SU-DHL-6 (cell line): ENCODE measurements around the gene CCDC60.

ENCODE experiments used
- H2AFZ ChIP-seq: fragments of 200-600 bp; sonication (generic); 2 replicates; pipeline ENCODE4 v1.6.1; 2014; ENCODE audit warnings: low read depth, mild to moderate bottlenecking, moderate library complexity, mixed read lengths, antibody characterized with exemption, low read length; ENCODE audit not compliant: severe bottlenecking
- H3F3A ChIP-seq: fragments of 200-600 bp; shearing (Covaris generic); 2 replicates; pipeline ENCODE4 v1.6.0; 2016; ENCODE audit warnings: antibody characterized with exemption, mild to moderate bottlenecking; ENCODE audit not compliant: insufficient read depth
- H3K27ac ChIP-seq: fragments of 200-600 bp; sonication (generic); 2 replicates; pipeline ENCODE4 v1.5.1; 2016; ENCODE audit warnings: low read depth, mild to moderate bottlenecking, low read length, moderate library complexity, mixed read lengths
- H3K27me3 ChIP-seq: fragments of 200-600 bp; sonication (generic), shearing (Covaris generic); 2 replicates; pipeline ENCODE4 v1.6.0; 2014; ENCODE audit warnings: mild to moderate bottlenecking, low read length
- H3K36me3 ChIP-seq: fragments of 200-600 bp; sonication (generic); 2 replicates; pipeline ENCODE4 v1.6.1; 2014; ENCODE audit warnings: mild to moderate bottlenecking, low read length, mixed read lengths
- H3K4me2 ChIP-seq: fragments of 300-600, 200-600 bp; shearing (Covaris generic), sonication (generic); 2 replicates; pipeline ENCODE4 v1.6.0; 2014; ENCODE audit warnings: low read length, low read depth, mild to moderate bottlenecking; ENCODE audit not compliant: poor library complexity, severe bottlenecking
- H3K4me3 ChIP-seq: fragments of 200-600 bp; sonication (generic); 2 replicates; pipeline ENCODE4 v1.5.1; 2014; ENCODE audit warnings: antibody characterized with exemption, low read length, mild to moderate bottlenecking, mixed read lengths; ENCODE audit not compliant: insufficient read depth, poor library complexity, severe bottlenecking
- H3K79me2 ChIP-seq: fragments of 200-600 bp; sonication (generic); 2 replicates; pipeline ENCODE4 v1.6.1; 2014; ENCODE audit warnings: mild to moderate bottlenecking, low read length, moderate library complexity; ENCODE audit not compliant: insufficient read depth
- H3K9ac ChIP-seq: fragments of 200-600 bp; sonication (generic); 2 replicates; pipeline ENCODE4 v1.7.0; 2014; ENCODE audit warnings: mild to moderate bottlenecking, low read length
- H3K9me2 ChIP-seq: fragments of 200-600 bp; sonication (generic); replicated peaks from 2 replicates; pipeline ENCODE4 v1.6.1; 2014; ENCODE audit warnings: low read length; ENCODE audit not compliant: insufficient read depth
- H3K9me3 ChIP-seq: fragments of 200-600 bp; sonication (generic); 2 replicates; pipeline ENCODE4 v1.6.1; 2014; ENCODE audit warnings: low read length, mixed read lengths; ENCODE audit not compliant: insufficient read depth
- H4K20me1 ChIP-seq: fragments of 200-600 bp; sonication (generic); 2 replicates; pipeline ENCODE4 v1.6.1; 2014; ENCODE audit warnings: low read depth, mild to moderate bottlenecking, antibody characterized with exemption, low read length, moderate library complexity, mixed read lengths
- EZH2phosphoT487 ChIP-seq: fragments of 200-600 bp; sonication (generic), shearing (Covaris generic); conservative IDR thresholded peaks from 2 replicates; pipeline ENCODE4 v1.6.1; 2018; ENCODE audit warnings: mild to moderate bottlenecking, antibody characterized with exemption, low read length, moderate library complexity, mixed read lengths
- TF ChIP-seq, protein P1 (sequence below): fragments of 200-600 bp; sonication (generic); IDR thresholded peaks from one replicate; pipeline ENCODE4 v1.5.1; 2017; ENCODE audit warnings: antibody characterized with exemption, mild to moderate bottlenecking, low read length, moderate library complexity; ENCODE audit not compliant: insufficient read depth, poor library complexity, severe bottlenecking

CCDC60 gene

DNA sequence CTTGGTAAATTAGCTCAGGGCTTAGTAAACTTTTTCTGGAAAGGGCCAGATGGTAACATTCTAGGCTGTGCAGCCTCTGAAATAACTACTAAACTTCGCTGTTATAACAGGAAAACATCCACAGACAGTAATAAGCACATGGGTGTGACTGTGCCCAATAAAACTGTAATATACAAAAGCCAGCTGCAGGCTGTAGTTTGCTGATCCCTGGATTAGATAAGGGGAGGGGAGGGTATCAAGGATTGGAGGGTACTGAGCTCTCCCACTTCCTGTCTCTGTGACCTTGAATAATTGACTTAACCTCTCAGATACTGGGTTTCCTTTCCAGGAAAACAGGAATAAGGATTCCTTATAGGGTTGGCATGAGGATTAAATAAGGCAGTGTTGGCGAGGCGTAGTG, 81.2 kb downstream of the CCDC60 start:
- H3K79me2 ChIP-seq = no peaks in the 10 kb centered on the region
- no peak overlapping the region for H2AFZ ChIP-seq
- H3F3A ChIP-seq = no peaks in the 10 kb centered on the region
- no peaks in the 10 kb centered on the region for H3K9me3 ChIP-seq
- no peak overlapping the region for H3K9ac ChIP-seq
- H3K4me3 ChIP-seq = no peak overlapping the region
- H4K20me1 ChIP-seq = no peaks in the 10 kb centered on the region
- H3K4me2 ChIP-seq = no peak overlapping the region
- no peaks in the 10 kb centered on the region for H3K9me2 ChIP-seq
- H3K36me3 ChIP-seq = no peaks in the 10 kb centered on the region
- H3K27ac ChIP-seq = no peak overlapping the region
- no peaks in the 10 kb centered on the region for H3K27me3 ChIP-seq
- TF ChIP-seq, protein P1, sequence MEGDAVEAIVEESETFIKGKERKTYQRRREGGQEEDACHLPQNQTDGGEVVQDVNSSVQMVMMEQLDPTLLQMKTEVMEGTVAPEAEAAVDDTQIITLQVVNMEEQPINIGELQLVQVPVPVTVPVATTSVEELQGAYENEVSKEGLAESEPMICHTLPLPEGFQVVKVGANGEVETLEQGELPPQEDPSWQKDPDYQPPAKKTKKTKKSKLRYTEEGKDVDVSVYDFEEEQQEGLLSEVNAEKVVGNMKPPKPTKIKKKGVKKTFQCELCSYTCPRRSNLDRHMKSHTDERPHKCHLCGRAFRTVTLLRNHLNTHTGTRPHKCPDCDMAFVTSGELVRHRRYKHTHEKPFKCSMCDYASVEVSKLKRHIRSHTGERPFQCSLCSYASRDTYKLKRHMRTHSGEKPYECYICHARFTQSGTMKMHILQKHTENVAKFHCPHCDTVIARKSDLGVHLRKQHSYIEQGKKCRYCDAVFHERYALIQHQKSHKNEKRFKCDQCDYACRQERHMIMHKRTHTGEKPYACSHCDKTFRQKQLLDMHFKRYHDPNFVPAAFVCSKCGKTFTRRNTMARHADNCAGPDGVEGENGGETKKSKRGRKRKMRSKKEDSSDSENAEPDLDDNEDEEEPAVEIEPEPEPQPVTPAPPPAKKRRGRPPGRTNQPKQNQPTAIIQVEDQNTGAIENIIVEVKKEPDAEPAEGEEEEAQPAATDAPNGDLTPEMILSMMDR = no peak
- no peak for TF ChIP-seq EZH2phosphoT487

DNA sequence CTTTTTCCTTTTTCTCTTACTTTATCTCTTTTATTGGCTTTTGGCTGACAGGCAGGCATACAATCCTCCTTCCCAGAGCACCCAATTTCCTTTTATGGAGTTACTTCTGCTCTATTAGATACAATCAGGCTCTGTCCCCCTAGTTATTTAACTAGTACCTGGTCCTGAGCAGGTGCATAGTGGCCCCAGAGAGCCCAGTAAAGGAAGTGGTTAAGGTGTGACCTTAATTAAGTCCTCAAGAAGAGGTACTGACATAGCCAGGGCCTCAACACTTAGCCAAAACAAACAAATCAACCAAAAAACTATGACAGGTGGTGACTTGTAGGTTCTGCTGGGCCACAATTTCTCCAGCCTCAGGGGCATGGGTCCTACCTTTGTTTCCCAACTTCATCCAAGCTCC, 82.9 kb downstream of the CCDC60 start:
- Histone ChIP-seq H3K9me2 (no peaks in the 10 kb centered on the region), H2AFZ (no peak overlapping the region), H3K36me3 (no peaks in the 10 kb centered on the region), H3K4me3 (no peak overlapping the region), H3K4me2 (no peak overlapping the region), H3K79me2 (no peaks in the 10 kb centered on the region), H3F3A (no peaks in the 10 kb centered on the region), H3K9me3 (no peaks in the 10 kb centered on the region), H4K20me1 (no peaks in the 10 kb centered on the region), H3K27ac (no peak overlapping the region), H3K9ac (no peak overlapping the region), H3K27me3 (no peaks in the 10 kb centered on the region)
- TF ChIP-seq, protein P1 = no peak
- TF ChIP-seq EZH2phosphoT487 = no peak

DNA sequence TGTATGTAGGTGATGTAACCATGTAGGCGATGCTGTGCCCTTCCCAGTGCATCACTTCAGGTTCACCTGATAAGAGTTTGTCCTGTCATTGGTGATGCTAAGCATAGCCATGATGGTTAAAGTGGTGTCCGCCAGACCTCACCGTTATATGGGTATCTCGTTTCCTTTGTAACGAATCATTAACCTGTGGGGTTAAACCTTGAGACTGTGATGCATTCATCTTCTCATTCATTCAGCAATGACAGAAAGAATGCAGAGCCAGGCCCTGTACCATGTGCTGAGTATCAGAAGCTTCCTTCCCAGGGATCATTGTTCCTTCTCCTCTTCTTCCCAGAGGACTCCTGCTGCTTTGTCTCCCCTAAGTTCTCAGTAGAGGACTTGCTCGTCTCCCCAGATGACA, 84.9 kb downstream of the CCDC60 start:
- Histone ChIP-seq H3K9ac (no peak overlapping the region), H3K27me3 (no peaks in the 10 kb centered on the region), H2AFZ (no peak overlapping the region), H3K9me3 (no peaks in the 10 kb centered on the region), H3K79me2 (no peaks in the 10 kb centered on the region), H3K27ac (no peak overlapping the region), H3K4me2 (no peak overlapping the region), H3K36me3 (no peaks in the 10 kb centered on the region), H3K9me2 (no peaks in the 10 kb centered on the region), H3K4me3 (no peak overlapping the region), H4K20me1 (no peaks in the 10 kb centered on the region), H3F3A (no peaks in the 10 kb centered on the region)
- no peak for TF ChIP-seq EZH2phosphoT487
- TF ChIP-seq, protein P1 = no peak
